GM21619 (cell line): ENCODE measurements around the gene PRKCA.
"Not testable (repeated sequence)": the region's sequence is repeated elsewhere in the genome, so short reads cannot be mapped to it uniquely, and the experiment has no call there.

Source experiments
- ATAC-seq: cut with Tn5 transposase; IDR thresholded peaks from one replicate; pipeline ENCODE4 v1.9.1; 2021; ENCODE audit not compliant: unreplicated experiment

The PRKCA gene

GRCh38 chr17:66720567-66720966 is 418.2 kb downstream of the PRKCA start:
- no peak for ATAC-seq

- ATAC-seq: no peak
These were observed 419.9 kb downstream of the PRKCA start for GRCh38 chr17:66722341-66722740.

DNA sequence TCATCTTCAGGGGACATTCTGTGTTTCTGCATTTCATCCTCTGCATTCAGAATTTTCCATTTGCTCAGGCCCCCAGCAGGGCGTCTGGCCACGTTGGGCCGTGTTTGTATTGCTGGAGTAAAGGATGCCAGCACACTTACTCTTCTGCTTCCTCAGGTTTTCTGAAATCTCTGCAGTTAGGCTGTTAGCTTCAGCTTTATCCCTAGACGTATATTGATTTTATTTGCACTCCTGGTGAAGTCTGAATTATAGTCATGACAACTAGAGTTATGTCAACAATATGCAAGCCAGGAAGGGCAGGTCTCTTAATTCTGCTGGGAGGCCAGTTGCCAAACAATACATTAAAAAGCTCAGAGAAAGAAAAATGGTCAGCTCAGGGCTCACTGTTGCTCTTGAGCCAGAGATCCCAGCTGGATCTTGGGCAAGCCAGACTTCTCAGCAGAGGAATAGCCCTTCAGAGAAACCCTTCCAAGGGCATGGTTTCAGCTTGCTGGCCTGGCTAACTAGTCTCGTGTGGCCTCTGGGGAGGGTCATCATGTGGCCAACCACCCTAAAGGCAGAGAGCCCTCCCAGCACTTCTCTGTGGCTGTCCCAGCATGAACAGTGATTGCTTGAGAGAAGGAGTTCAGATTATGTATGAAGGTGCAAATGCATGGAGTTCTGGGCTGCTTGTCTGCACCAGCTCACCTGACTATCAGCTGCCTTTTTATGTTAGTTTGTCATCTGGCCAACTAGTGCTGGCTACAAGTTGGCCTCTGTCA is 422.3 kb downstream of the PRKCA start:
- no peak for ATAC-seq

- not testable (repeated sequence) for ATAC-seq
These were observed 423.0 kb downstream of the PRKCA start for GRCh38 chr17:66725438-66725837.

- no peak for ATAC-seq
These were observed 423.5 kb downstream of the PRKCA start for GRCh38 chr17:66725956-66726355.

GRCh38 chr17:66726371-66726770 is 424.0 kb downstream of the PRKCA start:
- no peak for ATAC-seq

GRCh38 chr17:66726846-66727245 is 424.4 kb downstream of the PRKCA start:
- ATAC-seq: no peak

DNA sequence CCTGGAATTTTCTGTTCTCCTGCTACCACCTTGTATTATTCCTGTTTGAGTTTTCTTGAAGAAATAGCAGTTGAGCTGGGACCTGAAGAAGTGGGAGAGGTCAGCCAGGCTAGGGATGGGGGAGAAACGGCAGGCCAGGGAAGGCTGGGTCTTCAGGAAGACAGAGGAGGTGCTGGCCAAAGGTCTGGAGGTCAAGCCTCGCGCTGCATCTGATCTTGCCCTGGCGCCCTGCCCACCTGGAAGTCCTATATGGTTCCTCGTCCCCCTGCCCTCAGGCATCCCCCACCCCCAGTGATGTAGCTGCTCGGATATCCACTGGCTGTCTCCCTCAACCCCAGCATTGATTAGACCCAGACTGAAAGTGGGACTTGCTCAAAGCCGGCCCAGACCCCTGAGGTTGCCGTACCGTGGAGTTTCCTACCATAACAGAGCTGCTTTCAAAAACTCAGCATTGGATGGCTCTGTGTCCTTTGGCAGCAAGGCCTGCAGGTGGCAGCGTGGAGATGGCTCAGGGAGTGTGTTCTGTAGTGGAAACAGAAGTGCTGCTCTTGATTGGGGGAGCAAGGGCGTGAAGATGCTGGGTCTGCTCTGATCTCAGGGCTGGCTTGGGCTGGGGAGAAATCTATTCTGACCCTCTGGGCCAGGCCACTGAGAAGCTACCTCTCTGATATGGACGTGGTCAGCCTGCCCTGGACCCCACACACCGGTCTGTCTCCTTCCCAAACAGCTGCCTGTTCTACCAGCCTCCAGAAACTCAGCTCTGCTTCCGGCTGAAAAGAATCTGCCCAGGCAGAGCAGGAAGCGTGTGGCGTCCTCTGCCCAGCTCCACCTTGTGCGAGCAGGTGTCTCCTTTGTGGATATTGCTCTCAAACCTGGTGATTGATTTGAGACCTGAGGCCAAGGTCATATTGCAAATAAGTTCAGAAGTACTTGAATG is 425.5 kb downstream of the PRKCA start:
- peak; percentile 81 for ATAC-seq

GRCh38 chr17:66730461-66730923 is 428.1 kb downstream of the PRKCA start:
- no peak for ATAC-seq

GRCh38 chr17:66733759-66734158 is 431.3 kb downstream of the PRKCA start:
- no peak for ATAC-seq

- ATAC-seq: no peak
These were observed 432.0 kb downstream of the PRKCA start for GRCh38 chr17:66734186-66734943.

DNA sequence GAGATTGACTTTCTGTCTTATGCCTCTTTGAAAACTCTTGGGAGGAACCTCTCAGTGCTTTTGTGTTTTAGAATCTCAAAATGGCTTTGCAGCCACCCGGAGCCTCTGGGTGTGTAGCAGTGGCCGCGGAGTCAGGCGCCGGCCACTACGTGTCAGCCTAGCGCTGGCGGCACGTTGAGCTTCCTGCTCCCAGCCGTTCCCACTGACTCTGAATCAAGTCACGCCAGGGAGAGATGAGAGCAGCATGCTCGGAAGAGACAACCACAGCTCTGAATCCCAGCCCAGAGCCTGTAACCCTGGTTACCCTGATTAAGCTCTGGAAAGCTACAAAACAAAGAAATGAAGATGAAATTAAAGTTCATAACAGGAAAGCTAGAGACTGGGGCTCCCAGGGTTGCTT is 435.1 kb downstream of the PRKCA start:
- ATAC-seq: no peak

DNA sequence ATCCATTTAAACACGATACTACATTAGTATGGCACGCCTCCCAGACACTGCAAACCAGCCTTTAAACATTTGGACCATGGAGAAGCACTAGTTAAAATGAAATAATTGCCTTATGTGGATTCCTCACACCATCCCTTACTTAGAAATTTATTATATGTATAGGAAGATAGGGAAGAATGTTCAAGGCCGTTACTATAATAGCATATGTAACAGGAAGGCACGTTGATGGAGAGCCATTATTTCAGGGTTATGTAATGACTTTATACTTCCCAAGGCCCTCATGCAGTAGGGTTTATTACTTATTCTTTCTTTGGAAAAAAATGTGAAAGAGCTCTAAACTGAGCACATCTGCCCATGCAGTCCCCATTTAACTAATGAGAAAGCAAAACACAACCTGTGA is 435.9 kb downstream of the PRKCA start:
- no peak for ATAC-seq

GRCh38 chr17:66739553-66739952 is 437.1 kb downstream of the PRKCA start:
- no peak for ATAC-seq

DNA sequence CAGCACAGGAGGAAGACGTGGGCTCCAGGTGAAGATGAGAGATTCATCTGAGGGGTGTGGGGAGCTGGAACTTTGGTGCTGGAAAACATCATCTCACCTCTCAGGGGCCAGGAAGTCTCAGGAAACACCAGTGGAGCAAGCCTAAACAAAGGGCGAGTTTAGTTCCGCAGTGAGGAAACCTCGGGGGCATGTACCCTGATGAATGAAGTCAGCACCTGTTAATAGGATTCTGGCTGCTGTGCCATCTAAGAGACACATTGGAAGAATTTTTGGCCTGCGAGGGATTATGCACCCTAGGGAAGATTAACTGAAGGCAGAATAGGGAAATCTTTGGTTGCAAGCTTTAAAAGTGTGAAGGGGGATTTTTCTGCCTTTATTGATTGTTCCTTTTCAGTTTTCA is 437.8 kb downstream of the PRKCA start:
- ATAC-seq: no peak

GRCh38 chr17:66743511-66743910 is 441.1 kb downstream of the PRKCA start:
- no peak for ATAC-seq

DNA sequence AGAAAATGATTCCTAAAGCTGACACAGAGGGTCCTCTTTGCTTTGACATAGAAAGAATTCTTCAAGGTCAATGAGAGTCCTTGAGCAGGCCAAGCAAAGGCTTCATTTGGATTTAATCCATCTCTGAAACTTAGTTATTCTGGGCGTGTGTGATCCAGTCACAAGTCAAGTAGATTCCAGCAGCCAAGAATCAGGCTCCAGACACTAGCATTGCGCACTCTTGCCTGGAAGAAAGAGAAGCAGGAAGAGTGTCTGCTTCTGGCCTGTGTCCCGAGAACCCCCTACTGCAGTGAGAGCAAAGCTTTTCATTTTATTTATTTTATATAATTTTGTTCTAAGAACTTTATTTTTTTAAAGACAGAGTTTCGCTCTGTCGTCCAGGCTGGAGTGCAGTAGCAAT is 444.3 kb downstream of the PRKCA start:
- ATAC-seq: no peak

DNA sequence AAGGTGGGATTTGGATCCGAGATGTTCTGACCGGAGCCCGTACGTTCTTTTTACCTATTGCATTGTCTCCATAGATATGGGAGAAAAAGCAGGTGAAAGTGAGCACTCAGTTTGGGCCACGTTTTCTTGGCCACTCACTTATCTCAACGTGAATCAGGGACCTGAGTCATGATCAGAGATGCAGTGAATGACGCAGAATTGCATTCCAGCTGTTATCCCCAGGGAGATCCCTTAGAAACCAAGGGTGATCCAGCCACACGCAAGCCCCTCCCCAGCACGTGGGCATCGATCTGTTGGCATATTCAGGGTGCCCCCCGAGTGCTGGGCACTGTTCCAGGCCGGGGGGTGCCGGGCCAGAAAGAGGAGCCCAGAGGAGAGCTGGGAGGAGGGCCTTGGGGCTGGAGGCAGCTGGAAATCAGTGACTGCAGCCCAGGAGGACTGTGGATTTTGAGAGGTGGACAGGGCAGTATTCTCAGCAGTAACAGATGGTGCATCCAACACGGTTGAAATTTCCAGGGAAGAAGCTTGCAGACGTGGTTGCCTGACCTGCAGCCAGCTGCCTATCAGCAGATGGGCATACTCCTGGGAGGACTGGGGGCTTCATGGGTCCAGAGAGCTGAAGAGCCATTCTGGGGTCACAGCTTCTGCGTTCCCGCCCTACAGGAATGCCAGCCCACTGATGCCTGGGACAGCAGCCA is 445.3 kb downstream of the PRKCA start:
- no peak for ATAC-seq

- ATAC-seq: no peak
These were observed 446.2 kb downstream of the PRKCA start for GRCh38 chr17:66748578-66748977.

GRCh38 chr17:66749217-66749832 is 446.9 kb downstream of the PRKCA start:
- ATAC-seq: no peak
